ENCODE data around the gene FAM111B.
"Not testable (repeated sequence)": the region's sequence is repeated elsewhere in the genome, so short reads cannot be mapped to it uniquely, and the experiment has no call there.

FAM111B gene

GRCh38 chr11:59106363-59107336, at the start of gene FAM111B:
Gene FAM111B, plus strand, starts transcription at chr11:59107237. Its CDS starts 2,389 bp downstream, at chr11:59109626.
- FAIRE-seq (peak; percentile 96), DNase-seq (ENCODE audit: insufficient read length, low spot score) (peak; percentile 64)

GRCh38 chr11:59058120-59059033, 48.7 kb upstream of the FAM111B start:
- peak; percentile 80 for DNase-seq (ENCODE audit: insufficient read length, low spot score)
- peak; percentile 98 for FAIRE-seq

- not testable (repeated sequence) for DNase-seq (ENCODE audit: insufficient read length, low spot score); FAIRE-seq
Measured at GRCh38 chr11:59060096-59060495, 46.9 kb upstream of the FAM111B start.

GRCh38 chr11:59062602-59063529, 44.2 kb upstream of the FAM111B start:
- FAIRE-seq (no peak), DNase-seq (ENCODE audit: insufficient read length, low spot score) (no peak)

- DNase-seq (ENCODE audit: insufficient read length, low spot score) = not testable (repeated sequence)
- peak; percentile 94 for FAIRE-seq
Measured at GRCh38 chr11:59063996-59064727, 42.9 kb upstream of the FAM111B start.

- DNase-seq (ENCODE audit: insufficient read length, low spot score) = no peak
- FAIRE-seq = no peak
Measured at GRCh38 chr11:59069087-59069486, 38.0 kb upstream of the FAM111B start.

GRCh38 chr11:59076876-59077571, 30.0 kb upstream of the FAM111B start:
- DNase-seq (ENCODE audit: insufficient read length, low spot score) (peak; percentile 15), FAIRE-seq (peak; percentile 51)

- DNase-seq (ENCODE audit: insufficient read length, low spot score) (no peak), FAIRE-seq (peak; percentile 57)
Measured at GRCh38 chr11:59078435-59078834, 28.6 kb upstream of the FAM111B start.

- DNase-seq (ENCODE audit: insufficient read length, low spot score) (no peak), FAIRE-seq (no peak)
Measured at GRCh38 chr11:59079086-59079485, 28.0 kb upstream of the FAM111B start.

GRCh38 chr11:59080421-59080820, 26.6 kb upstream of the FAM111B start:
- DNase-seq (ENCODE audit: insufficient read length, low spot score); FAIRE-seq: not testable (repeated sequence)

GRCh38 chr11:59081430-59082020, 25.5 kb upstream of the FAM111B start:
- DNase-seq (ENCODE audit: insufficient read length, low spot score); FAIRE-seq: not testable (repeated sequence)

- DNase-seq (ENCODE audit: insufficient read length, low spot score) = not testable (repeated sequence)
- peak; percentile 39 for FAIRE-seq
Measured at GRCh38 chr11:59086007-59086406, 21.0 kb upstream of the FAM111B start, which contains the start of gene GLYATL1B. Gene GLYATL1B, plus strand, starts transcription at chr11:59086307. Its CDS starts 0 bp downstream, at chr11:59086307.

GRCh38 chr11:59088162-59088561, 18.9 kb upstream of the FAM111B start:
- FAIRE-seq = no peak
- DNase-seq (ENCODE audit: insufficient read length, low spot score) = no peak

- peak; percentile 78 for FAIRE-seq
- not testable (repeated sequence) for DNase-seq (ENCODE audit: insufficient read length, low spot score)
Measured at GRCh38 chr11:59093576-59093975, 13.5 kb upstream of the FAM111B start.

- FAIRE-seq = peak; percentile 89
- DNase-seq (ENCODE audit: insufficient read length, low spot score) = not testable (repeated sequence)
Measured at GRCh38 chr11:59095225-59095624, 11.8 kb upstream of the FAM111B start.

- DNase-seq (ENCODE audit: insufficient read length, low spot score); FAIRE-seq: not testable (repeated sequence)
Measured at GRCh38 chr11:59095972-59096575, 11.0 kb upstream of the FAM111B start.

- DNase-seq (ENCODE audit: insufficient read length, low spot score) (no peak), FAIRE-seq (peak; percentile 85)
Measured at GRCh38 chr11:59097113-59097708, 9.8 kb upstream of the FAM111B start.
